ENCODE data around the gene IRF3. TPM values are rescaled to one million over a fixed set of nuclear protein-coding genes. Genes with fewer than 3 reads are reported as not detected.

The IRF3 gene
- total and polyA plus RNA-seq, 10 of the 15 experiments (the other 5 are each of a cell fraction or from before 2014, with no cell fraction given) = 5.5 to 110 (median 63.4) TPM

DNA sequence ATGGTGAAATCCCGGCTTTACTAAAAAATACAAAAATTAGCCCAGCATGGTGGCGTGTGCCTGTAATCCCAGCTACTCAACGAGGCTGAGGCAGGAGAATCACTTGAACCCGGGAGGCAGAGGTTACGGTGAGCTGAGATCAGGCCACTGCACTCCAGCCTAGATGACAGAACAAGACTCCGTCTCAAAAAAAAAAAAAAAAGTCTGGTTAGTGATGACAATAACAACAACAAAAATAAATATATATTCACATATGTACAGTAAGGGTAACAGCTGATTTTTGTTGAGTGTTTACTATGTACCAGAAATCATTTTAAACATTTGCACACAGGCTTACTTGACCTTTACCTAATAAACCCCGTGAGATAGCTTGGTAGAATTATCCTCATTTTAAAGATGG, 48.7 kb downstream of the IRF3 start:
- no TSS peak for BruUV-seq (replicated peaks)
- no peak overlapping the region for H3K4me3 ChIP-seq
- no peaks in the 10 kb centered on the region for H3K27me3 ChIP-seq (replicated peaks in 1 of 2; ENCODE audit: control insufficient read depth in 2 of 2, insufficient read depth in 2 of 2, low read length in 1 of 2)
- H3K4me2 ChIP-seq (ENCODE audit: control insufficient read depth, insufficient read depth) = no peak overlapping the region
- ChIA-PET SMC1A (ENCODE audit: uncharacterized antibody, unreplicated experiment) (no interaction called here), RAD21 (ENCODE audit: unreplicated experiment) (no interaction called here), CTCF (interaction anchor here (1.3 to 1.6 kb wide), 2 partner anchors 15 to 64 kb away, joined by 3 to 4 read pairs; no protein-coding TSS in a partner anchor), POLR2A (interaction anchor here (0.6 to 0.7 kb wide), 3 partner anchors 97 to 277 kb away, joined by 3 to 7 read pairs (median 5); no protein-coding TSS in a partner anchor)
- no peaks in the 10 kb centered on the region for H3K79me2 ChIP-seq (ENCODE audit: control insufficient read depth, insufficient read depth, low read length)
- H3K4me1 ChIP-seq (ENCODE audit: control insufficient read depth, insufficient read depth, low read length) = no peaks in the 10 kb centered on the region; the same call in 1 of the 2 replicates
- intact Hi-C loops (cut with micrococcal nuclease; ENCODE audit: unreplicated experiment) = no loop called here
- FAIRE-seq (no peak), ATAC-seq (no peak), DNase-seq (ENCODE audit: low read depth, low spot score) (no peak)
- peaks cover 18 to 21% of the 10 kb centered on the region in 2 experiments for H3K36me3 ChIP-seq (ENCODE audit: control insufficient read depth in 2 of 2, insufficient read depth in 2 of 2, low read length in 1 of 2)
- H3K9me3 ChIP-seq (replicated peaks; ENCODE audit: control insufficient read depth, insufficient read depth, low read length) = no peaks in the 10 kb centered on the region; the same call in 2 of the 3 replicates
- H2AFZ ChIP-seq (ENCODE audit: control insufficient read depth, low read depth, low read length) = no peak overlapping the region
- in situ Hi-C loops (cut with MboI) = no loop called here
- no peak overlapping the region for H3K27ac ChIP-seq (ENCODE audit: control insufficient read depth, insufficient read depth)
- H4K20me1 ChIP-seq (ENCODE audit: control insufficient read depth, insufficient read depth) = no peaks in the 10 kb centered on the region
- TF ChIP-seq ATF7 (IDR thresholded peaks at IDR 0.05; ENCODE audit: low read depth) (no peak), FOS (IDR thresholded peaks at IDR 0.05; ENCODE audit: borderline replicate concordance, extremely low read depth, insufficient read length) (no peak), NFYB (IDR thresholded peaks at IDR 0.05; ENCODE audit: insufficient read depth, low read depth, low read length) (no peak), MTA2 (IDR thresholded peaks at IDR 0.05; ENCODE audit: low read depth) (no peak), NFIC (IDR thresholded peaks at IDR 0.05; ENCODE audit: low read depth, low read length) (no peak), TARDBP (IDR thresholded peaks at IDR 0.05; ENCODE audit: borderline replicate concordance) (no peak), MEF2B (IDR thresholded peaks at IDR 0.05; ENCODE audit: partially characterized antibody, poor library complexity, severe bottlenecking) (no peak), ESRRA (IDR thresholded peaks at IDR 0.05; ENCODE audit: low read length) (no peak), DPF2 (IDR thresholded peaks at IDR 0.05) (no peak)
- TF ChIP-seq, protein P1, sequence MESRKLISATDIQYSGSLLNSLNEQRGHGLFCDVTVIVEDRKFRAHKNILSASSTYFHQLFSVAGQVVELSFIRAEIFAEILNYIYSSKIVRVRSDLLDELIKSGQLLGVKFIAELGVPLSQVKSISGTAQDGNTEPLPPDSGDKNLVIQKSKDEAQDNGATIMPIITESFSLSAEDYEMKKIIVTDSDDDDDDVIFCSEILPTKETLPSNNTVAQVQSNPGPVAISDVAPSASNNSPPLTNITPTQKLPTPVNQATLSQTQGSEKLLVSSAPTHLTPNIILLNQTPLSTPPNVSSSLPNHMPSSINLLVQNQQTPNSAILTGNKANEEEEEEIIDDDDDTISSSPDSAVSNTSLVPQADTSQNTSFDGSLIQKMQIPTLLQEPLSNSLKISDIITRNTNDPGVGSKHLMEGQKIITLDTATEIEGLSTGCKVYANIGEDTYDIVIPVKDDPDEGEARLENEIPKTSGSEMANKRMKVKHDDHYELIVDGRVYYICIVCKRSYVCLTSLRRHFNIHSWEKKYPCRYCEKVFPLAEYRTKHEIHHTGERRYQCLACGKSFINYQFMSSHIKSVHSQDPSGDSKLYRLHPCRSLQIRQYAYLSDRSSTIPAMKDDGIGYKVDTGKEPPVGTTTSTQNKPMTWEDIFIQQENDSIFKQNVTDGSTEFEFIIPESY (IDR thresholded peaks at IDR 0.05) = no peak
- H3K9ac ChIP-seq (ENCODE audit: control insufficient read depth, insufficient read depth, low read length) = no peak overlapping the region
- WGBS (ENCODE audit: insufficient coverage, insufficient replicate concordance, low lambda C conversion rate, missing lambda C conversion rate) = 98% methylated on average over 7 of the region's 7 CpGs
